Measurements from ENCODE around the gene KCNC1.

GRCh38 chr11:17769218-17769617 lies 34.6 kb downstream of the KCNC1 start:
- no peak for TF ChIP-seq ATF3 (IDR thresholded peaks at IDR 0.05)
- TF ChIP-seq, protein P1, sequence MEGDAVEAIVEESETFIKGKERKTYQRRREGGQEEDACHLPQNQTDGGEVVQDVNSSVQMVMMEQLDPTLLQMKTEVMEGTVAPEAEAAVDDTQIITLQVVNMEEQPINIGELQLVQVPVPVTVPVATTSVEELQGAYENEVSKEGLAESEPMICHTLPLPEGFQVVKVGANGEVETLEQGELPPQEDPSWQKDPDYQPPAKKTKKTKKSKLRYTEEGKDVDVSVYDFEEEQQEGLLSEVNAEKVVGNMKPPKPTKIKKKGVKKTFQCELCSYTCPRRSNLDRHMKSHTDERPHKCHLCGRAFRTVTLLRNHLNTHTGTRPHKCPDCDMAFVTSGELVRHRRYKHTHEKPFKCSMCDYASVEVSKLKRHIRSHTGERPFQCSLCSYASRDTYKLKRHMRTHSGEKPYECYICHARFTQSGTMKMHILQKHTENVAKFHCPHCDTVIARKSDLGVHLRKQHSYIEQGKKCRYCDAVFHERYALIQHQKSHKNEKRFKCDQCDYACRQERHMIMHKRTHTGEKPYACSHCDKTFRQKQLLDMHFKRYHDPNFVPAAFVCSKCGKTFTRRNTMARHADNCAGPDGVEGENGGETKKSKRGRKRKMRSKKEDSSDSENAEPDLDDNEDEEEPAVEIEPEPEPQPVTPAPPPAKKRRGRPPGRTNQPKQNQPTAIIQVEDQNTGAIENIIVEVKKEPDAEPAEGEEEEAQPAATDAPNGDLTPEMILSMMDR (IDR thresholded peaks at IDR 0.05; ENCODE audit: low read depth, low read length, missing input control) = no peak
- TF ChIP-seq, protein P2, sequence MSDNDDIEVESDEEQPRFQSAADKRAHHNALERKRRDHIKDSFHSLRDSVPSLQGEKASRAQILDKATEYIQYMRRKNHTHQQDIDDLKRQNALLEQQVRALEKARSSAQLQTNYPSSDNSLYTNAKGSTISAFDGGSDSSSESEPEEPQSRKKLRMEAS (IDR thresholded peaks at IDR 0.05) = no peak
- no peak for TF ChIP-seq RAD21 (IDR thresholded peaks at IDR 0.05)
- no peak for TF ChIP-seq YY1 (IDR thresholded peaks at IDR 0.05)
- no peak for TF ChIP-seq NR2F2 (IDR thresholded peaks at IDR 0.05)
